ENCODE results near the gene LTF.

- TF ChIP-seq BCL11A (IDR thresholded peaks at IDR 0.05; ENCODE audit: low read depth, low read length) (no peak), CTCF (IDR thresholded peaks at IDR 0.05 in 2 of 3, conservative IDR thresholded peaks at IDR 0.05 in 1 of 3; ENCODE audit: control insufficient read depth in 2 of 3, extremely low read depth in 1 of 3, insufficient read depth in 1 of 3, low read depth in 3 of 3, low read length in 3 of 3) (no peak), POLR2A (IDR thresholded peaks at IDR 0.05; ENCODE audit: low read depth, low read length) (no peak), RBBP5 (conservative IDR thresholded peaks at IDR 0.05) (no peak), YY1 (IDR thresholded peaks at IDR 0.05; ENCODE audit: low read depth, low read length) (no peak), TCF7 (IDR thresholded peaks at IDR 0.05; ENCODE audit: borderline replicate concordance) (no peak), ELK1 (IDR thresholded peaks at IDR 0.05; ENCODE audit: low read depth, low read length) (no peak), GABPA (IDR thresholded peaks at IDR 0.05; ENCODE audit: low read depth) (no peak), SUPT20H (IDR thresholded peaks at IDR 0.05; ENCODE audit: borderline replicate concordance, control insufficient read depth, low read depth, low read length) (no peak), TARDBP (IDR thresholded peaks at IDR 0.05; ENCODE audit: borderline replicate concordance) (no peak), SMAD1 (IDR thresholded peaks at IDR 0.05; ENCODE audit: low read depth, partially characterized antibody) (no peak), PKNOX1 (IDR thresholded peaks at IDR 0.05) (no peak), NFYB (IDR thresholded peaks at IDR 0.05; ENCODE audit: insufficient read depth, low read depth, low read length) (no peak), CEBPB (IDR thresholded peaks at IDR 0.05; ENCODE audit: borderline replicate concordance in 1 of 2, low read depth in 2 of 2, low read length in 2 of 2) (no peak)
These were observed 54.8 kb downstream of the LTF start for GRCh38 chr3:46409739-46410489.

Data from GM12878 (cell line).